Thyroid gland (tissue), 4 donors: ENCODE results near the gene FBRS.

ENCODE experiments used
- POLR2A ChIP-seq, 2 donors: fragments of 450-650 bp; IDR thresholded peaks; one replicate each; pipeline ENCODE4 v1.6.1; 2017; ENCODE audit warnings: antibody characterized with exemption in 2 of 2, mild to moderate bottlenecking in 2 of 2, moderate library complexity in 1 of 2
- TF ChIP-seq, protein P1 (sequence below), 6 experiments: fragments of 200-600 bp in 3 of 6; fragments of 450-650 bp in 3 of 6; sonication (generic) in 3 of 6; IDR thresholded peaks; one replicate each; pipeline ENCODE4 v1.5.1; 2016 to 2019; ENCODE audit warnings: antibody characterized with exemption in 6 of 6, mild to moderate bottlenecking in 2 of 6, inconsistent platforms in 1 of 6, moderate library complexity in 1 of 6

GRCh38 chr16:30621765-30622164, 36.5 kb upstream of the FBRS start:
- TF ChIP-seq, protein P1, sequence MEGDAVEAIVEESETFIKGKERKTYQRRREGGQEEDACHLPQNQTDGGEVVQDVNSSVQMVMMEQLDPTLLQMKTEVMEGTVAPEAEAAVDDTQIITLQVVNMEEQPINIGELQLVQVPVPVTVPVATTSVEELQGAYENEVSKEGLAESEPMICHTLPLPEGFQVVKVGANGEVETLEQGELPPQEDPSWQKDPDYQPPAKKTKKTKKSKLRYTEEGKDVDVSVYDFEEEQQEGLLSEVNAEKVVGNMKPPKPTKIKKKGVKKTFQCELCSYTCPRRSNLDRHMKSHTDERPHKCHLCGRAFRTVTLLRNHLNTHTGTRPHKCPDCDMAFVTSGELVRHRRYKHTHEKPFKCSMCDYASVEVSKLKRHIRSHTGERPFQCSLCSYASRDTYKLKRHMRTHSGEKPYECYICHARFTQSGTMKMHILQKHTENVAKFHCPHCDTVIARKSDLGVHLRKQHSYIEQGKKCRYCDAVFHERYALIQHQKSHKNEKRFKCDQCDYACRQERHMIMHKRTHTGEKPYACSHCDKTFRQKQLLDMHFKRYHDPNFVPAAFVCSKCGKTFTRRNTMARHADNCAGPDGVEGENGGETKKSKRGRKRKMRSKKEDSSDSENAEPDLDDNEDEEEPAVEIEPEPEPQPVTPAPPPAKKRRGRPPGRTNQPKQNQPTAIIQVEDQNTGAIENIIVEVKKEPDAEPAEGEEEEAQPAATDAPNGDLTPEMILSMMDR (IDR thresholded peaks at IDR 0.05): no peak
- no peak for TF ChIP-seq POLR2A (IDR thresholded peaks at IDR 0.05)
